Testis (tissue), 2 donors: Measurements from ENCODE around the gene GLS.

Source experiments
- POLR2A ChIP-seq: fragments of 450-650 bp; IDR thresholded peaks from one replicate; pipeline ENCODE4 v1.6.1; 2017; ENCODE audit warnings: antibody characterized with exemption, mild to moderate bottlenecking, moderate library complexity
- TF ChIP-seq, protein P1 (sequence below), 3 experiments: fragments of 450-650 bp in 2 of 3; fragments of 200-600 bp in 1 of 3; sonication (generic) in 1 of 3; IDR thresholded peaks; one replicate each; pipeline ENCODE4 v1.5.1; 2016 to 2019; ENCODE audit warnings: antibody characterized with exemption in 3 of 3, mild to moderate bottlenecking in 2 of 3, moderate library complexity in 1 of 3

DNA sequence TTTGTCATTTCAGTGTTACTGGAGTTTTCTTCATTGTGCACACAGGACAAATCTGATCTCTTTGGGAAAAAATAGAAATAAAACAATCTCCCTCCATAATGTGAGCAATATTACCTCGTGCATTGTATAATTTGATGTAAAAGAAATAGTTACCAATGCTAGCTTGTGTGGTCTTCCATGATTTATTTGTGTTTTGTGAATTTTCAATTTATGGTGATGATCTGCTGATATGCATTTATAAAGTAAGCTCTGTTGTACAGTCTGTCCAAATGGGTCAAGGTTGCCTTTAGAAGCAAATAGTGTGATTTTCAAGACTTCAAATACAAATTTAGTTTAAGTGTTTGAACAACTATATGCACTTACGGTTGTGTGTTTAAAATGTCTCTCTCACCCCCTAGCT, 82.5 kb downstream of the GLS start:
- TF ChIP-seq, protein P1, sequence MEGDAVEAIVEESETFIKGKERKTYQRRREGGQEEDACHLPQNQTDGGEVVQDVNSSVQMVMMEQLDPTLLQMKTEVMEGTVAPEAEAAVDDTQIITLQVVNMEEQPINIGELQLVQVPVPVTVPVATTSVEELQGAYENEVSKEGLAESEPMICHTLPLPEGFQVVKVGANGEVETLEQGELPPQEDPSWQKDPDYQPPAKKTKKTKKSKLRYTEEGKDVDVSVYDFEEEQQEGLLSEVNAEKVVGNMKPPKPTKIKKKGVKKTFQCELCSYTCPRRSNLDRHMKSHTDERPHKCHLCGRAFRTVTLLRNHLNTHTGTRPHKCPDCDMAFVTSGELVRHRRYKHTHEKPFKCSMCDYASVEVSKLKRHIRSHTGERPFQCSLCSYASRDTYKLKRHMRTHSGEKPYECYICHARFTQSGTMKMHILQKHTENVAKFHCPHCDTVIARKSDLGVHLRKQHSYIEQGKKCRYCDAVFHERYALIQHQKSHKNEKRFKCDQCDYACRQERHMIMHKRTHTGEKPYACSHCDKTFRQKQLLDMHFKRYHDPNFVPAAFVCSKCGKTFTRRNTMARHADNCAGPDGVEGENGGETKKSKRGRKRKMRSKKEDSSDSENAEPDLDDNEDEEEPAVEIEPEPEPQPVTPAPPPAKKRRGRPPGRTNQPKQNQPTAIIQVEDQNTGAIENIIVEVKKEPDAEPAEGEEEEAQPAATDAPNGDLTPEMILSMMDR (IDR thresholded peaks at IDR 0.05), result no peak
- no peak for TF ChIP-seq POLR2A
